ENCODE data around the gene HPCAL1.

HPCAL1 gene

DNA sequence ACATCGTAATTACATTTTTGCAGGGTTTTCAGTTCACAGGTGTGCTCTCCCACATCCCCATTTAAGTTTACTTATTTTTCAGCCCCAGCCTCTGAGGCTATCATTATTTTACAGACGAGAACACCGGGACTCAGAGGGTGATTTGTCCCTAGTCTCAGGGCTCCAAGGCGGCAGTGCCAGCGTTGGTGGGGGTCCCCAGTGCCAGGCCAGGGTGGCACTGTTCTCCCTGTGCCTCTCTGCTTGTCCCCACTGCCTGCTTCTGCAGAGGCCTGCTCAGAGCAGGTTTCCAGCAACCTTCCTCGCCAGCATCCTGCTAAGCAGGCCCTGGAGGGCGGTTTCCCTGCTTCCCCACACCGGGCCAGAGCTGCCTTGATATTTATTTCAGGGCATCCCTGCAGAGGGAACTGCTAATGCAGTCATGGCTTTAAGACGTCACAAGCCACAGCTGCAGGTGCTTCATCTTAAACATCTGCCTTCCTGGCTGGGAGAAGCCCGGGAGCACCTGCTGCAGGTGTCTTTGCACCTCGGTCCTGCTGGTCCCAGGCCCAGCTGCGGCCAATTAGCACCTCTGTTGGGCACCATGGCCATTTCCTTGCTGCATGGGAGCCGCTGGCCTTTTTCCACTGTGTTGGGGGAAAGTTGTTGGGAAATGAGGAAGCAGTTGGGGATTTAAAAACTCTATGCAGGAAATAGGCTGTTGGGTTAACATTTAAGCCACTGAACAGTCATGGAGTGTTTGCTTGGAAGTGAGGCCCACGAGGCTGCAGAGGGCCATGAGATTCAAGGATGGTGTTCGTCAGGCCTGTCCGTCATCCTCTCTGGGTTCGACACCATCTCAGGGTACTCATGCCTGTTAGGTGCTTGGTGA, 22.8 kb downstream of the HPCAL1 start:
- no peak for DNase-seq

DNA sequence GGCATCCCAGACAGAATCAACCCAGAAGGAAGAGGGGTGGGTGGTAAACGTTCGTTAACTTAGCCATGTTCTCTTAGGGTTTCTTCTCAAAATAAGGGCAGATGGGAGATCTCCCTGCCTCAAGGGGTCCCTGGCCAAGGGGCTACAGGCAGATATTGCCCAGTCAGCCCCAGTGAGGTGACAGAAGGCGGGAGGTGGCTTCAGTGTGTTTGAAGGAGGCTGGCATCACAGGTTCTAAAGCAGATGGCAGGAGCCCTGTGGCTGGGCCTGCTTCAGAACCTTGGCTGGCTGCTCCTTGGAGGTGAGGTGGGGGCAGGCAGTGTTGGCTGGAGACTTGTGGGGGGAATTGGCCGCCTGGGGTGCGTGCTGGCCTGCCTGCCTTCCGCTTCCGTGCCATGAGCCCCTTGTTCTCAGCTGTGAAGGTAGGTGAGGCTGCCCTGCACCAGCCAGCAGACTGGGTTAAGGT, 23.5 kb downstream of the HPCAL1 start:
- DNase-seq = no peak

DNA sequence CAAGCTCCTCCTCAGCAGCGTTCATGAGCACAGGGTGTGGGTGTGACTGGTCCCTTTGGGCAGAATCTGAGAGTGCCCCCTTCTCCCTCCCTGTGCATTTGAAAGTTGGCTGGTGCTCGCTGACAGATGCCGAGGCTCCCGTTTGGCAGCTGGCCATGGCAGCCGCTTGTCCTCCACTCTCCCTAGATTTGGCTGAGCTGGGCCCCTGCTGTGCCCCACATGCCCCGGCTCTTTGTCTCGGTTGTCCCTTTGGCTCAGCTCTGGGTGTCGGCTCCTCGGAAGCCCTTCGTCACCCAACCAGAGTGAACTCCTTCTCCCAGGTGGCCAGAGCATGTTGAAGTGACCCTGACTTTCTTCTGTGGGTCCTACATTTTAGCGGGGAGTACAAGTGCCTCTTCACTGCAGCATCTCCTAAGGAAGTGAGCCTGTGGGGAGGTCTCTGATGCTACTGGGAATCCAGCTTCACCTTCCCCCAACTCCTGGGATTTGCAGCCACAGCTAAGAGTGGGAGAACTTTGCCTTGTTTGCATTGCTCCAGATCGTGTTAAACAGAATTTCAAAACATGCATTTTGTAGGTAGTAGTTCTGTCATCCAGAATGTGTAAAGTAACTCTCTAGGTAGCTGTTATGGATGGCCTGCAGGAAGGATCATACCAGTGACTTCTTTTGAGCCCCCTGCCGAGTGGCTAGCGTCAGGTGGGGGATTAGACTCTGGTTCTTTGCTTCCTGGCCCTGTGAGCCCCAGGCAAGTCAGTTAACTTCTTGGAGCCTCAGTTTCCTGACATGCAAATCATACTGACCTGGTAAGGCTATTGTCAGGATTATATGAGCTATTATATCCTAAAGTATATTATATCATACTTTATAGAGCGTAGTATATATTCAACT, 24.2 kb downstream of the HPCAL1 start:
- peak; percentile 74 for DNase-seq

DNA sequence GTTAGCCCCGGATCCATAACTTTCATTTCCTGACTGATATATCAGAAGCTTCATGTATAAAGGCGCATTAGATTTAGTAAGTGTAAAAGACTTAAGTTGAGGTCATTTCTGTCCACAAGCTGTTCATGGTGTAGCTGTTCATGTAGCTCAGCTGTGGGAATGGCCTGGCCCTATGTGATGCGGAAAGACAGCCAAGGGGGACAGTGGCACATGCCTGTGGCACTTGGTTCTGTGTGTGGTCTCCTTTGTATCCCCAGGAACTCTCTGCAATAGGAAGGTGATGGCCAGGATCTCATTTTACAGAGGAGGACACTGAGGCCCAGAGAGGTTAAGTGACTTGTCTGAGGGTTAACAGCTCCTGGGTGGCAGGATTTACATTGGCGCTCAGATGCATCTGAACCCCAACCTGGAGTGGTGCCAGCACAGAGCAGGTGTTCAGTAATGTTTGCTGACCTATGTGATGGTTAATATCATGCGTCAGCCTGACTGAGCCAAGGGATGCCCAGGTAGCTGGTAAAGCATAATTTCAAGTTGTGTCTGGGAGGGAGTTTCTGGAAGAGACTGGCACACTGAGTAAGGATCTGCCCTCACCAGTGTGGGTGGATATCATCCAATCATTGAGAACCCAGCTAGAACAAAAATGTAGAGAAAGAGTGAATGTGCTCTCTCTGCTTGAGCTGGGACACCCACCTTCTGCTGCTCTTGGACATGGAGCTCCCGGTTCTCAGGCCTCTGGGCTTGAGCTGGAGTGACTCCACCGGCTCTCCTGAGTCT, 25.4 kb downstream of the HPCAL1 start:
- DNase-seq = no peak

DNA sequence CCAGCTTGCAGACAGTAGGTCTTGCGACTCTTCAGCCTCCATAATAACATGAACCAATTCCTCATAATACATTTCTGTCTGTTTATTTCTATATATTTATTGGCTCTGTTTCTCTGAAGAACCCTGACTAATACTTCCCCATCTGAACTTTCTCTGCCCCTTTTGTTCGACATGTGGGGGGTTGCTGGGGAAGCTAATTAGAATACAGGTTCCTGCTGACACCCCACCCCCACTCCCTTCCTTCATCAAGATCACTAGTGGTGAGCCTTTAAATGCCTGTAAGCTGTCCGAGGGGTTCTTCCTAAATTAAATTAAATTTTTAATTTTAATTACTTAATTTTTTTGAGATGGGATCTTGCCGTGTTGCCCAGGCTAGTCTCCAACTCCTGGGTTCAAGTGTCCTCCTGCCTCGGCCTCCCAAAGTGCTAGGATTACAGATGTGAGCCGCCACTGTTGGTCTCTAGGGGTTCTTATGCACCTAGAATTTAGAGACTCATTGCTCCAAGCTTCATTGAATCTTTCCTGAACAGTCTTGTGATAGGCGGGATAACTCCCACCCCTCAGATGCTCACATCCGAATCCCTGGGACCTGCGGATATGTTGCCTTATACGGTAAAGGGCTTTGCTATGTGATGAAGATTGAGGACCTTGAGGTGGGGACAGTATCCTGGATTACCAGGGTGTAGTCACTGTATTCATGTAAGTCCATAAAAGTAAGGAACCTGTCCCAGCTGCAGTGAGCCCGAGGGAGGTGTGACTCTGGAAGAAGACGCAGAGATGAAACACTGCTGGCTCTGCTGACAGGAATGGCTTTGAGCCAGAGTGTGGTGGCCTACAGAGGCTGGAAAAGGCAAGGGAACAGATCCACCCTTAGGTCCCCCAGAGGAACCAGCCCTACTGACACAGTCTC, 26.2 kb downstream of the HPCAL1 start:
- no peak for DNase-seq

DNA sequence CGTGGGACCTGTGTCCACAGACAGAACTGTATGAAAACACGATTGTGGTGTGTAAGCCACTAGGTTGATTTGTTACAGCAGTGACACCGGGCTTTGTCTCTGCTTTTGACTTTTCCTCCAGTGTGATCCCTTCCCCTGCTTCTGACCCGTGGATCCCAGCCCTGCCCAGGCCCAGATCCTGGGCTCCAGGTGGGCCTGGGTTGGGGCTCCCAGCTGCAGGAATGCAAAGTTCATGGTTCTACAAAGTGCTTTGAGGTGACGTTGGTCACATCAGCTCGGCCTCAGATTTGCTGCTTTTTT, 26.8 kb downstream of the HPCAL1 start:
- no peak for DNase-seq

DNA sequence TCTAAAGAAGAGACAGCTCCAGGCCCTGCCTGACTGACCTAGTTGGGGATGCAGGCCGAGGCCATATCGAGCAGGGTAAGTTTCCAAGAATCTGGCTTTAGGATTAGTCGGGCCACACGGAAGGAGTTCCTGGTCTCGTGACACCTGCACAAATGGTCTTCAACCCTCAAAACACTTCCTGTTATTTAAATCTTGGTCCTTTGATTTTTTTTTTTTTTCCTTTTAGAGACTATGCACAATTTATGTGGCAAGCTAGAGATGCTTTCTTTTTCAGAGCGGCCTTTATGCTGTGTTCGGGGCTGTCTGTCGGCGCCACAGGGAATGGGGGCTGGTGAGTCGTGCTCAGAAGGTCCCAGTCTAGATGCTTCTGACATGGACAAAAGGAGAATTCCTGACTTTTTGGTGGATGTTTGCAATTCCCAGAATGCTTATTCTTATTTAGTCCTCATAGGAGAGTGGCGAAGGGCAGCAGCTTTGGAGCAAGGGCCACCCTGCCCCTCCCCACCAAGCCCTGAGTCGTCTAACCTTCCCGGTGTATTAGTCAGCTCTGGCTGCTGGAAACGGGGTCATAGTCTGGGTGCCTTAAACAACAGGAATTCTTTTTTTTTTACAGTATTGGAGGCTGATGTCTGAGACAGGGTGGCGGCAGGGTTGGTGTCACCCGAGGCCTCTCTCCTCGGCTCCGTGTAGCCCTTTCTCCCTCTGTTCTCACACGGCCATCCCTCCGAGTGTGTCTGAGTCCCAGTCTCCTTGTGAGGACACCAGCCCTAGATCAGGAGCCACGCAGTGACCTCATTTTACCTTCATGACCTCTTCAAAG, 27.4 kb downstream of the HPCAL1 start:
- no peak for DNase-seq

DNA sequence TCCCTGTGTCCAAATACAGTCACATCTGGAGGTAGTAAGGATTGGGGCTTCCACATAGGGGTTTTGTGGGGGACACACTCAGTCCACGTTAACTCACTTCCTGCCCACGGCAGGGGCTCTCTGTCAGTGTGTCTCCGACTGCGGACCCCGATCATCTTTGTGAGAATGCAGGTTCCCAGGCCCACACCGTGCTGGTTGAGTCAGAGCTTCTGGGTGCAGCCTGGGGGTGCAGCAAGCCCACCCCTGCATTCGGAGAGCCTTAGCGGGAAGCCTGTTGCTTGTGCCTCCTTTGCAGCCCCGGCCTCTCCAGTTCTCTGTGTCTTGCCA, 28.0 kb downstream of the HPCAL1 start:
- DNase-seq = no peak

DNA sequence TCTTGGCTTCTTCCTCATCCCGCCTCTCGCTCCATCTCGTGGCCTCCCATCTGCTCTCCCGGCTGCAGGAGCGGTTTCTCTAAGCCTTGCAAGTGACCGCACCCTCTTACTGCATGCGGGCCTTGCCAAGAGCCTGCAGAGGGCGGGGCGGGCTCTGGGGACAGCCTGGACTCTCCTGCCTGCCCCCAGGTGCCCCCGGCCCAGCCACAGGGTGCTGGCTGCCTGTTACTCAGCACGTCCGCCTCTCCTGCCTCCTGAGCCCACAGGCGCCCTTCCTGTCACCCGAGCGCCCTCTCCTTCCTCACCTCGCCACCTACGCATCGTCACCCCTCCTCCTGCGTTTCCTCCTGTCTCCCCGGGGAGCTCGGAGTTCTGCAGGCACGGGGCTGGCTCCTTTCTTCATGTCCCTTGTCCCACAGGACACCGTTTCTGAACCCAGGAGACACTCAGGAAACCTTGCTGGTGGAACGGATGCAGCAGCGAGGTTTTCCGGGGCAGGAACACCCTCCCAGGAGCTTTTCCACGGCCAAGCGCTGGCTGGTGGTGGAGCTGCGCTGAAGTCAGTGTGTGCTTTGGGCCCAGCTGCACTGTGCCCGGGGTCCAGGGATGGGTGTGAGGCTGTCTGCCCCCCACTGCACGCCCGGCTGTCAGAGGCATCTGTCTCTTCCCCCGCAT, 28.5 kb downstream of the HPCAL1 start:
- no peak for DNase-seq

DNA sequence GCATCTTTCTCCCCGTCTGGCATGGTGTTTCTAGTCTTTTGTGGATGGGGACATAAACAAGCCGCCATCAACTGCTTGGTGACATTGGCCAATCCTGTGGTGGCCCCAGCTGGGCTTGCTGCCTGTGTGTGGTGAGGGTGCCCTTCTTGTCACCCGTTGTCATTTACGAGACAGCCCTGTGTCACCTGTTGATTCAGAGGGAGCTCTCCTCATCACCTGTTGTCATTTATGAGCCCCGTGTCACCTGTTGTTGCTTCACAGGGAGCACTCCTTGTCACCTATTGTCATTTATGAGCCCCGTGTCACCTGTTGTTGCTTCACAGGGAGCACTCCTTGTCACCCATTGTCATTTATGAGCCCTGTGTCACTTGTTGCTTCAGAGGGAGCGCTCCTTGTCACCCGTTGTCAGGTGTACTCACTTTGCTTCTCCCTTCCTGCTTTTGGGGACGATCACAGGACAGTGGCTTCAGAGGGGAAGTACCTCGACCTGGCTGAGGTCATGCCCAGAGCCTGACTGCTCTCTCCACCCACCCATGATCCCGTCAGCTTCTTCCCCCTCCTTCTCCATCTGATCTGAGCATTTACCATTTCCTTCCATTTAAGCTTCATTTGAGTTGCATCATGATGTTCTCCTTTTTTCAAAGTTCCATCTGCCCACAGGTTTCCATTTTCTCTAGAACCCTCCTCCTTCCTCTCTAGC, 29.1 kb downstream of the HPCAL1 start:
- DNase-seq = no peak

DNA sequence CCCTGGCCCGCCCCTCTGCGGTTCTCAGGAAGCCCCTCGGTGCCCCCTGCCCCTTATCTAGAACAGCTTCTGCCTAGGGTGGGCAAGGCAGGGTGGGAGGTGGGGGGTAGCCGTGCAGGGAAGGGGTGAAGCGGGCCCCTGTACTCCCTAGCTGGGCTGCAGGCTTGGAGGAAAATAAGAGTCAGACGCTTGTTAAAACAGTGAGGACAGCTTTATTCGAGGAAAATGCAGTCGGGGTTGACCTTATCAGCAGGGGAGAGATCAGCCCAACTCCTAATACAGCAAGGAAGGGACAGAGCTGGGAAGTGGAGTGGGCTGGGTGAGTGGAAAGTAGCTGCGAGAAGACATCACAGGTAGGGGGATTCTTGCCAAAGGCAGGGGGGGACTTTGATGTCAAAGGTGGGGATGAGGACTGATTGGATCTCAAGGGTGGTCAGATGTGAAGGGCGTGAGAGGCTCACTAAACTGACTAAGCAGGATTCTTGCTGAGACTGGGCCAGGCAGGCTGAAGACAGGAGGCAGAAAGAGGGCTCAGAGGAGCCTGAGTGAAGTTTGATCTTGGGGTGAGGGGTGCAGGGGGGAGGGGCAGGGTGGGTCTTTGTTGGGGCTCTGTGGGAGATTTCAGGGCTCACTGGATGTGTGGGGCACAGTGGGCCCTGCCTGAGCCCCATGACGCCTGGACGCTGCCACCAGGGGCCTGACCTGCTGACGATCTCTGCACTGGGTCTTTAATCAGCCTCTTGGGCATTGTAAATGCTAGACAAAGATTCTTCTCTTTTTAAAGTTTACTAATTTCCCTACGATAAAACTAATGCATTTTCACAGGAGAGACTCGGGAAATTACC, 29.9 kb downstream of the HPCAL1 start:
- DNase-seq = no peak

DNA sequence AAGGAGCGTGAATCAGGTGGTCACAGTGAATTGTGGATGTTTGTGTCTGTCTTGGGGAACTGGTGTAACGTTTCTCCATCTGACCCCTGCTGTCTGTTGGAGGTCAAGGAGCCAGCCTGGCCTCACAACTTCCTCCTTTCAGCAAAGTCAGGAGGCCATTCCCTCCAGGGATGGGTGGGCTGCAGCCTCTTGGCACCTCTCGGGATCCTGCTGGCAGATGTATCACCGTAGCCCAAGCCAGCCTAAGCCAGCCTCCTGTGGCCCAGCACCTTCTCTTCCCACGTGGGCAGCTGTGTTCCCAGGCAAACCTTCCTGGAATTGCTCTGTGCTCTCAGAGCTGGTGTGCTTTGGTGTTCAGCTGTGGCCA, 30.5 kb downstream of the HPCAL1 start:
- DNase-seq = no peak

DNA sequence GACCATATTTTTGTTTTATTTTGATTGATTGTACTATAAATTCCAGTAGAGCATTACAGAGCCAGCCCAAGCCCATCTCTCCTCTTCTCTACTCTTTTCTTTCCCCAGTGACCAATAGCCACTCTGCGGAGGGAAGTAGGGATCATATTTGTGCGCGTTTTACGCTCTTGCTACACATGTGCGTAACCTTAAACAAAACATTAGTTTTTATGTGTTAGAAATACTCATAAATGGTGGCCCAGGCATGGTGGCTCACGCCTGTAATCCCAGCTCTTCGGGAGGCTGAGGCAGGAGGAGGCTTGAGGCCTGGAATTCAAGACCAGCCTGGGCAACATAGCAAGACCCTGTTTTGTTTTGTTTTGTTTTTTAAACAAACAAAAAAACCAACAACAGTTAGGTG, 31.3 kb downstream of the HPCAL1 start:
- DNase-seq = no peak

DNA sequence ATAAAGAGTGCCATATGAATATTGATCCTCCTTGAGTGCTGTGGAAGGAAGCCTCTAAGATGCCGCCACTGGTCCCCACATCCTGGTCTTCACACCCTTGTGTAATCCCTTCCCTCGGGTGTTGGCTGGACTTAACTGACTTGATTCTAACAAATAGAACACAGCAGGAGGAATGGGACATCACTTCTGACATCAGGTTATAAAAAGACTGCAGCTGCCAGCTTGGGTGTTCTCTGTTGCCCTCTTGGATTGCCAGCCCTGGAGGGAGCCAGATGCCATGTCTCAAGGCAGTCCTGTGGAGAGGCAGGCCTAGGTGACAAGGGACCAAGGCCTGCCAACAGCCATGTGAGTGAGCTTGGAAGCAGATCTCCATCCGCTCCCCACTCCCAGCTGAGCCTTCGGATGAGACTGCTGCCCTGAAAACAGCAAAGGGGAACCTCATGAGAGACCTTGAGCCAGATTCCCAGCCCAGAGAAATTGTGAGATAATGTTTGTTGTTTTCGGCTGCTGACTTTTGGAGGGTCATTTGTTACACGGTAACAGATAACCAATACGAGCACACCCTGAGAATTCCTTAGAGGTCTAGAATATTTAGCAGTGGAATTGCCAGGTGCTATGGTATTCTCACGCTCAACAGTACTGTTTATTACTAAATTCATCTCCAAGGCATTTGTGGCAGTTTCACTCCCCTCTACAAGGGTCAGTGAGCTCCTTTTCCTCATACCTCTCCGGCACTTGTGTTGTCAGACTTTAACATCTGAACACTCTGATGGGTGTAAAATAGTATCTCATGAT, 32.5 kb downstream of the HPCAL1 start:
- no peak for DNase-seq

DNA sequence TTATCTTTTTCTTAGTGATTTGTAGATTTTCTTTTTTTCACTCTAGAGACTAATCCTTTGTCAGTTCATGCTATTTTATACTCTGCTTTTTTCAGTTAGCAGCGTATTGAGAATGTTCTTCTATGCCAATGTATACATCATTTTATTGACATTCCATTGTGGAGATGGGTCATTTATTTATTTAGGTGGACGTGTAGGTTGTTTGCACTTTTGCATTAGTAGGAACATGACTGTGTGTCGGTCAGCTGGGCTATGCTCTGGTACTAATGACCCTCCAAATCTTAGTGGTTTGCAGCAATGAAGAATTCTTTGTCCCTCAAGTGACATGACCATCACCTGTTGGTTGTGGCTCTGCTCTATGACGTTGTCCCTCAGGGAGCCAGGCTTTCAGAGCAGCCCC, 33.6 kb downstream of the HPCAL1 start:
- no peak for DNase-seq

DNA sequence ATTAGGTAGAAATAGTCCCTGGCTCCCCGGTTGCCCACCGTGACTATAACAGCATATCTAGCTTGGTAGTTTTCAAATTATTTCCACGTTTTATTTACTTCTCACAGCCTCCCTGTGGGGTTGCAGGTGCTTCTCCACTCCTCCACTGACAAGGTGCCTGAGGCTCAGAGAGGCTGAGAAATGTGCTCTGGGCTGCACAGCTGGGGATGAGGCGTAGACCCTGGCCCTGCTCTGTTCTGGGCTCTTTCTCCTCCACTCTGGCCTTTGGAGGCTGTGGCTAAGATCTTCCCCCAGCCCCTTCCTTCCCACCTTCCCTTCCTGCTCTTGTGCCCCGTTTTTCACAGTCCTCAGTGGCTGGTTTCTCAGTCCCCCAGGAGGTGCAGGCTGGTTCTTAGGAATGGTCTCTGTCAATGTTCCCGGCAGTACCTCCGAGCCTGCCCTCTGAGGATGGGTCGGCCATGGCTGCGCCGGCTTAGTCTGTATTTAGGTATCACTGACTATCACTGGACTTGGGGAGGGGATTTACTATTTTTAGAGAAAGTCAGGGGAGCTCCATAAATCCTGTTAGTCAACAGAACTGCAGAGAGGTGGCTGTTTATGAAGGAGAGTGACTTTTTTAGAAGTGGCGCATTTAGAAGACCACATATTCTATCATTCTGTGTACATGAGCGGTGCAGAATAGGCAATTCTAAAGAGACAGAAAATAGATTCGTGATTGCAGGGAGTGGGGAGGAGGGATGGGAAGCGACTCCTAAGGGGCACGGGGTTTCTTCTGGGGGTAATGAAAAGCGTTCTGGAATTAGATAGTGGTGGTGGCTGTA, 35.0 kb downstream of the HPCAL1 start:
- no peak for DNase-seq

Data from NCI-H1092 treated with DMSO at 0.1 percent for 48 hours (cell line).